Panc1 (cell line): ENCODE data around the gene MGME1. TPM values are rescaled to one million over a fixed set of nuclear protein-coding genes. Genes with fewer than 3 reads are reported as not detected.

Experiments used
- ATAC-seq: fragments of 200-7000 bp; cut with Tn5 transposase; 2 replicates; pipeline ENCODE4 v1.9.1; 2020; ENCODE audit warnings: mild to moderate bottlenecking, moderate library complexity
- BruUV-seq: library from RNA; stranded (reverse); fragments of 400-500 nt; replicated peaks from 2 replicates; lab custom pipeline; 2021; lab: Mats Ljungman, UMichigan
- CTCF ChIA-PET: fragments of 300-600 bp; sonication (Branson Sonifier 250); formaldehyde crosslinking; loops from one replicate; lab custom pipeline; 2022; ENCODE audit warnings: antibody characterized with exemption; lab: Charles Lee
- POLR2A ChIA-PET: fragments of 300-600 bp; sonication (Branson Sonifier 250); formaldehyde crosslinking; loops from one replicate; lab custom pipeline; 2022; ENCODE audit warnings: antibody characterized with exemption; lab: Charles Lee
- DNase-seq: peaks from one replicate; pipeline ENCODE4 v3.0.0-alpha.2; 2010; ENCODE audit warnings: low read depth, low spot score
- H3K27ac ChIP-seq: 2 replicates; pipeline ENCODE4 v1.5.1; 2011; ENCODE audit warnings: mild to moderate bottlenecking, low read length, inconsistent platforms
- H3K27me3 ChIP-seq: fragments of 200-500 bp; sonication (Bioruptor generic); 2 replicates; pipeline ENCODE4 v1.6.0; 2014; ENCODE audit warnings: low read length, inconsistent platforms; ENCODE audit not compliant: control insufficient read depth, insufficient read depth
- H3K36me3 ChIP-seq: fragments of 200-500 bp; sonication (Bioruptor generic); 2 replicates; pipeline ENCODE4 v1.5.1; 2014; ENCODE audit warnings: inconsistent platforms, mild to moderate bottlenecking, low read length, moderate library complexity; ENCODE audit not compliant: control insufficient read depth, insufficient read depth
- H3K4me1 ChIP-seq: 2 replicates; pipeline ENCODE4 v1.5.1; 2011; ENCODE audit warnings: inconsistent platforms, mild to moderate bottlenecking, low read length, moderate library complexity; ENCODE audit not compliant: control insufficient read depth, insufficient read depth
- H3K4me3 ChIP-seq, 2 experiments: 2 replicates each; pipeline ENCODE4 v1.5.1; 2011 to 2012; ENCODE audit warnings: low read depth in 2 of 2, low read length in 2 of 2, mild to moderate bottlenecking in 2 of 2, inconsistent platforms in 1 of 2, moderate library complexity in 1 of 2
- H3K9me3 ChIP-seq: fragments of 200-500 bp; sonication (Bioruptor generic); 2 replicates; pipeline ENCODE4 v1.5.1; 2014; ENCODE audit warnings: low read depth, mild to moderate bottlenecking, inconsistent platforms, low read length, moderate library complexity; ENCODE audit not compliant: control insufficient read depth, insufficient read depth
- POLR2AphosphoS5 ChIP-seq: IDR thresholded peaks from 2 replicates; pipeline ENCODE4 v1.6.1; 2012; ENCODE audit warnings: mild to moderate bottlenecking, low read depth, low read length, moderate library complexity
- SIN3A ChIP-seq: IDR thresholded peaks from 2 replicates; pipeline ENCODE4 v1.6.1; 2012; ENCODE audit warnings: low read depth, mild to moderate bottlenecking, low read length, moderate library complexity, borderline replicate concordance; ENCODE audit not compliant: insufficient read depth
- TCF7L2 ChIP-seq: IDR thresholded peaks from 2 replicates; pipeline ENCODE4 v1.6.1; 2011; ENCODE audit warnings: mild to moderate bottlenecking, low read depth, low read length, inconsistent platforms
- in situ Hi-C: cut with HindIII; loops from 2 replicates; pipeline ENCODE4 v1.10.0; 2016; ENCODE audit warnings: low sequenced_read_pairs, low pct_unique_long_range_greater_than_20kb
- intact Hi-C: fragments of 100-400 bp; cut with micrococcal nuclease; formaldehyde crosslinking; loops from one replicate; pipeline ENCODE4 v1.10.0; 2022; ENCODE audit not compliant: unreplicated experiment
- total RNA-seq: library from RNA; stranded (reverse); gene quantifications from one replicate; pipeline ENCODE4 v1.2.1, GENCODE V29; 2021; ENCODE audit not compliant: unreplicated experiment
- TF ChIP-seq, protein P1 (sequence below): fragments of 450-650 bp; IDR thresholded peaks from 2 replicates; pipeline ENCODE4 v1.5.1; 2017; ENCODE audit warnings: mild to moderate bottlenecking
- TF ChIP-seq, protein P2 (sequence below), 2 experiments: IDR thresholded peaks; 2 replicates each; pipeline ENCODE4 v1.6.1; 2011 to 2012; ENCODE audit warnings: low read depth in 2 of 2, control low read depth in 1 of 2, low read length in 1 of 2, mild to moderate bottlenecking in 1 of 2, moderate library complexity in 1 of 2; ENCODE audit not compliant: insufficient read depth in 1 of 2

The MGME1 gene
- total RNA-seq, 1 experiment from 2014 or later = 27.0 TPM

DNA sequence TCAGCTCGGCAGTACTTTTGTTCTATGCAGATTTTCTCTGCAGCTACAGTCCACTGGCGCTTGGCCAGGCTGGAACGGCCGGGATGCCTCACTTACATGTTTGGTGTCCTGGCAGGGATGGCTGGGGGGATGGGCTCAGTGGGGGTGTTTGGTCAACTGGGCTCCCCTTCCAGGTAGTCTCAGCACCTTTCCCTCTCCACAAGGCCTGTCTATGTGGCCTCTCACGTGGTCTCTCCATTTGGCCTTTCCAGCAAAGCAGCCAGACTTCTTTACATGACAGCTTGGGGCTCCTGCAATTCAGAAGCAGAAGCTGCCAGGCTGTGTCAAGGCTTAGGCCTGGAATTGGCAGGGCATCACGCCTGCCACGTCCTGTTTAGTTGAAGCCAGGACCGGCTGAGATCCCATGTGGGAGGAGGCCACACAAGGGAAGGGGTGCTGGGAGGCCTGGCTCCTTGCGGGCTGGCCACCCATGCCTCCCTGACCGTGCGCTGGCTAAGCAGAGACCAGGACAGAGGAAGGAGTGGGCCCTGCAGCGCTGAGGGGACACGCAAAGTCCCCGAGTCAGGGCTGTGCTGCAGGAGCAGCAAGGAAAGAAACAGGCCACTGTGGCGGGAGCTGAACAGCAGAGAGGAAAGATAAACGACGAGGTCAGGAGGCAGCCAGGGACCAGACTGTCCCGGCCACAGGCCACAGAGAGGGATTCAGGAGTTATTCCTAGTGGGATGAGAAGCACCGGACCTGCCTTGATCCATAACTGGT, 38.9 kb downstream of the MGME1 start:
- H3K36me3 ChIP-seq = no peaks in the 10 kb centered on the region
- ChIA-PET CTCF (no interaction called here), POLR2A (no interaction called here)
- in situ Hi-C loops = no loop called here
- TF ChIP-seq TCF7L2 = no peak
- TF ChIP-seq POLR2AphosphoS5 = no peak
- TF ChIP-seq, protein P1, sequence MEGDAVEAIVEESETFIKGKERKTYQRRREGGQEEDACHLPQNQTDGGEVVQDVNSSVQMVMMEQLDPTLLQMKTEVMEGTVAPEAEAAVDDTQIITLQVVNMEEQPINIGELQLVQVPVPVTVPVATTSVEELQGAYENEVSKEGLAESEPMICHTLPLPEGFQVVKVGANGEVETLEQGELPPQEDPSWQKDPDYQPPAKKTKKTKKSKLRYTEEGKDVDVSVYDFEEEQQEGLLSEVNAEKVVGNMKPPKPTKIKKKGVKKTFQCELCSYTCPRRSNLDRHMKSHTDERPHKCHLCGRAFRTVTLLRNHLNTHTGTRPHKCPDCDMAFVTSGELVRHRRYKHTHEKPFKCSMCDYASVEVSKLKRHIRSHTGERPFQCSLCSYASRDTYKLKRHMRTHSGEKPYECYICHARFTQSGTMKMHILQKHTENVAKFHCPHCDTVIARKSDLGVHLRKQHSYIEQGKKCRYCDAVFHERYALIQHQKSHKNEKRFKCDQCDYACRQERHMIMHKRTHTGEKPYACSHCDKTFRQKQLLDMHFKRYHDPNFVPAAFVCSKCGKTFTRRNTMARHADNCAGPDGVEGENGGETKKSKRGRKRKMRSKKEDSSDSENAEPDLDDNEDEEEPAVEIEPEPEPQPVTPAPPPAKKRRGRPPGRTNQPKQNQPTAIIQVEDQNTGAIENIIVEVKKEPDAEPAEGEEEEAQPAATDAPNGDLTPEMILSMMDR = no peak
- TF ChIP-seq SIN3A = no peak
- TF ChIP-seq, protein P2, sequence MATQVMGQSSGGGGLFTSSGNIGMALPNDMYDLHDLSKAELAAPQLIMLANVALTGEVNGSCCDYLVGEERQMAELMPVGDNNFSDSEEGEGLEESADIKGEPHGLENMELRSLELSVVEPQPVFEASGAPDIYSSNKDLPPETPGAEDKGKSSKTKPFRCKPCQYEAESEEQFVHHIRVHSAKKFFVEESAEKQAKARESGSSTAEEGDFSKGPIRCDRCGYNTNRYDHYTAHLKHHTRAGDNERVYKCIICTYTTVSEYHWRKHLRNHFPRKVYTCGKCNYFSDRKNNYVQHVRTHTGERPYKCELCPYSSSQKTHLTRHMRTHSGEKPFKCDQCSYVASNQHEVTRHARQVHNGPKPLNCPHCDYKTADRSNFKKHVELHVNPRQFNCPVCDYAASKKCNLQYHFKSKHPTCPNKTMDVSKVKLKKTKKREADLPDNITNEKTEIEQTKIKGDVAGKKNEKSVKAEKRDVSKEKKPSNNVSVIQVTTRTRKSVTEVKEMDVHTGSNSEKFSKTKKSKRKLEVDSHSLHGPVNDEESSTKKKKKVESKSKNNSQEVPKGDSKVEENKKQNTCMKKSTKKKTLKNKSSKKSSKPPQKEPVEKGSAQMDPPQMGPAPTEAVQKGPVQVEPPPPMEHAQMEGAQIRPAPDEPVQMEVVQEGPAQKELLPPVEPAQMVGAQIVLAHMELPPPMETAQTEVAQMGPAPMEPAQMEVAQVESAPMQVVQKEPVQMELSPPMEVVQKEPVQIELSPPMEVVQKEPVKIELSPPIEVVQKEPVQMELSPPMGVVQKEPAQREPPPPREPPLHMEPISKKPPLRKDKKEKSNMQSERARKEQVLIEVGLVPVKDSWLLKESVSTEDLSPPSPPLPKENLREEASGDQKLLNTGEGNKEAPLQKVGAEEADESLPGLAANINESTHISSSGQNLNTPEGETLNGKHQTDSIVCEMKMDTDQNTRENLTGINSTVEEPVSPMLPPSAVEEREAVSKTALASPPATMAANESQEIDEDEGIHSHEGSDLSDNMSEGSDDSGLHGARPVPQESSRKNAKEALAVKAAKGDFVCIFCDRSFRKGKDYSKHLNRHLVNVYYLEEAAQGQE (IDR thresholded peaks at IDR 0.05; ENCODE audit: insufficient read depth in 1 of 2, low read depth in 2 of 2, low read length in 1 of 2) = no peak
- H3K27me3 ChIP-seq = no peaks in the 10 kb centered on the region
- no TSS peak for BruUV-seq
- H3K9me3 ChIP-seq = no peaks in the 10 kb centered on the region
- intact Hi-C loops = no loop called here
- ATAC-seq = peak; percentile 52
- no peak overlapping the region for H3K27ac ChIP-seq
- H3K4me1 ChIP-seq = no peaks in the 10 kb centered on the region
- no peak overlapping the region for H3K4me3 ChIP-seq
- DNase-seq = no peak

DNA sequence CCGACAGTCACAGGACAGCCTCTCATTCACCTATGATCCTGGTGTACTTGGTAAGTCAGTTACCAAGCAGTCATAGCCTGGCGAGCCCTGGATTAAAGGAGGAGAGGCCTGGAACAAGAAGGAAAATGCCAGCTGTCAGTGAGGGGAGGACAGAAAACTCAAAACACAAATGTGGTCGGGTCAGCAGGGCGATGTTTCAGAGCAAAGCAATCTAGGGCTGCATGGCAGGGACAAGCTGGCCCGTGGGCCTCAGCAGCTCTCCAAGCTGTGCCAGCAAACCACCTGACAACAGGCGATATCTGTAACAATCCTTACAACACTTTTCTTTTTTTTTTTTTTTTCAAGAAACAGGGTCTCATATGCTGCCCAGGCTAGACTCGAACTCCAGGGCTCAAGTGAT, 40.3 kb downstream of the MGME1 start:
- no peak overlapping the region for H3K27ac ChIP-seq
- no peaks in the 10 kb centered on the region for H3K4me1 ChIP-seq
- intact Hi-C loops = no loop called here
- in situ Hi-C loops = no loop called here
- ATAC-seq = no peak
- ChIA-PET POLR2A (interaction anchor here (0.7 kb wide), 1 partner anchor 15 kb away, joined by 5 read pairs; no protein-coding TSS in a partner anchor), CTCF (no interaction called here)
- no peaks in the 10 kb centered on the region for H3K9me3 ChIP-seq
- H3K27me3 ChIP-seq = no peaks in the 10 kb centered on the region
- no peak for TF ChIP-seq SIN3A
- no peak for TF ChIP-seq TCF7L2
- TF ChIP-seq, protein P2 (IDR thresholded peaks at IDR 0.05; ENCODE audit: insufficient read depth in 1 of 2, low read depth in 2 of 2, low read length in 1 of 2) = no peak
- TF ChIP-seq, protein P1 = no peak
- TF ChIP-seq POLR2AphosphoS5 = no peak
- H3K36me3 ChIP-seq = no peaks in the 10 kb centered on the region
- no TSS peak for BruUV-seq
- no peak for DNase-seq
- H3K4me3 ChIP-seq = no peak overlapping the region
